Psoas muscle (tissue), 8 donors: ENCODE measurements around the gene SMIM3. TPM values are rescaled to one million over a fixed set of nuclear protein-coding genes. Genes with fewer than 3 reads are reported as not detected.

Source experiments
- ATAC-seq, 4 donors: fragments of 200-7000 bp; cut with Tn5 transposase; one replicate each; pipeline ENCODE4 v1.9.1; 2020; ENCODE audit warnings: moderate library complexity in 3 of 4, mild to moderate bottlenecking in 2 of 4
- DNase-seq, 2 donors: peaks; one replicate each; pipeline ENCODE4 v3.0.0-alpha.2; 2020
- H3K27ac ChIP-seq: fragments of 200-600 bp; one replicate; pipeline ENCODE4 v1.8.0; 2022
- H3K27me3 ChIP-seq, 3 donors: fragments of 200-600 bp in 1 of 3; one replicate each; pipeline versions ENCODE4 v1.6.1 to v1.8.0; 2013 to 2022; ENCODE audit warnings: low read length in 2 of 3, mild to moderate bottlenecking in 2 of 3, moderate library complexity in 1 of 3; ENCODE audit not compliant: insufficient read depth in 3 of 3
- H3K36me3 ChIP-seq, 2 donors: fragments of 200-600 bp in 1 of 2; one replicate each; pipeline versions ENCODE4 v1.6.1 to v1.8.0; 2013 to 2022; ENCODE audit warnings: low read depth in 1 of 2, mild to moderate bottlenecking in 1 of 2, moderate library complexity in 1 of 2; ENCODE audit not compliant: insufficient read depth in 1 of 2
- H3K4me1 ChIP-seq: fragments of 200-600 bp; one replicate; pipeline ENCODE4 v1.8.0; 2022
- H3K4me3 ChIP-seq: fragments of 200-600 bp; one replicate; pipeline ENCODE4 v1.8.0; 2022; ENCODE audit warnings: mild to moderate bottlenecking
- H3K9me3 ChIP-seq: fragments of 200-600 bp; one replicate; pipeline ENCODE4 v1.8.0; 2022
- WGBS, 3 donors: extraction: QIAGEN DNeasy Blood & Tissue Kit; methylation state at CpG; one replicate each; pipeline versions ENCODE4 v1.1.6 to v1.1.7; 2013; 5-methylcytosine and 5-hydroxymethylcytosine counted together
- intact Hi-C, 2 donors: fragments of 100-400 bp; cut with DNase I; formaldehyde crosslinking; loops; one replicate each; pipeline versions ENCODE4 v1.11.0 to v1.14.2; 2022
- polyA plus RNA-seq, 3 donors: library from polyadenylated mRNA; stranded (reverse); fragments of 200-250 nt; gene quantifications; one replicate each; pipeline ENCODE4 v1.2.3, GENCODE V29; 2013
- total RNA-seq, 4 donors: library from RNA; stranded (reverse); fragmentation: NEBNext Ultra II Directional in 2 of 4; extraction: Animal tissue kit (Norgen Biotek cat#: 25700) in 2 of 4; gene quantifications; one replicate each; pipeline versions ENCODE4 v1.2.1 to v1.2.4, GENCODE V29; 2021 to 2023
- TF ChIP-seq, protein P1 (sequence below): fragments of 200-600 bp; IDR thresholded peaks from one replicate; pipeline ENCODE4 v1.8.0; 2022; ENCODE audit warnings: antibody characterized with exemption
- donor health status: healthy with polysubstance abuse.
- donor health status: DM: no; HTN: no; CAD: no; lungs with moderate emphysema.
- donor health status: Bipolar disorder and iron deficiency.
- donor health status: healthy.
- donor health status: DM: yes; HTN: yes; CAD: no.
- donor health status: DM: no; HTN: no; CAD: no.
- donor health status: DM: no; HTN: no; CAD: no.
- donor health status: DM: yes; HTN: yes; CAD: no.

The SMIM3 gene
- total and polyA plus RNA-seq, 7 donors, result 6.4 to 25.5 (median 7.0) TPM

- TF ChIP-seq, protein P1, sequence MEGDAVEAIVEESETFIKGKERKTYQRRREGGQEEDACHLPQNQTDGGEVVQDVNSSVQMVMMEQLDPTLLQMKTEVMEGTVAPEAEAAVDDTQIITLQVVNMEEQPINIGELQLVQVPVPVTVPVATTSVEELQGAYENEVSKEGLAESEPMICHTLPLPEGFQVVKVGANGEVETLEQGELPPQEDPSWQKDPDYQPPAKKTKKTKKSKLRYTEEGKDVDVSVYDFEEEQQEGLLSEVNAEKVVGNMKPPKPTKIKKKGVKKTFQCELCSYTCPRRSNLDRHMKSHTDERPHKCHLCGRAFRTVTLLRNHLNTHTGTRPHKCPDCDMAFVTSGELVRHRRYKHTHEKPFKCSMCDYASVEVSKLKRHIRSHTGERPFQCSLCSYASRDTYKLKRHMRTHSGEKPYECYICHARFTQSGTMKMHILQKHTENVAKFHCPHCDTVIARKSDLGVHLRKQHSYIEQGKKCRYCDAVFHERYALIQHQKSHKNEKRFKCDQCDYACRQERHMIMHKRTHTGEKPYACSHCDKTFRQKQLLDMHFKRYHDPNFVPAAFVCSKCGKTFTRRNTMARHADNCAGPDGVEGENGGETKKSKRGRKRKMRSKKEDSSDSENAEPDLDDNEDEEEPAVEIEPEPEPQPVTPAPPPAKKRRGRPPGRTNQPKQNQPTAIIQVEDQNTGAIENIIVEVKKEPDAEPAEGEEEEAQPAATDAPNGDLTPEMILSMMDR, result no peak
- intact Hi-C loops, result no loop called here
- H3K36me3 ChIP-seq, result no peaks in the 10 kb centered on the region
- no peaks in the 10 kb centered on the region for H3K9me3 ChIP-seq
- 69 to 94% (median 92%) methylated on average over 1 of the region's 1 CpG for WGBS, 3 donors
- H3K4me3 ChIP-seq, result no peak overlapping the region
- no peak overlapping the region for H3K27ac ChIP-seq
- peaks cover 13% of the 10 kb centered on the region for H3K4me1 ChIP-seq
- DNase-seq, result no peak
- H3K27me3 ChIP-seq, result no peaks in the 10 kb centered on the region
- ATAC-seq, result no peak
Observed at GRCh38 chr5:150786876-150787275, 8.3 kb downstream of the SMIM3 start.

- WGBS, 3 donors, result 46 to 50% (median 49%) methylated on average over 1 of the region's 1 CpG
- H3K36me3 ChIP-seq, result no peaks in the 10 kb centered on the region
- TF ChIP-seq, protein P1, result no peak
- H3K27me3 ChIP-seq, result no peaks in the 10 kb centered on the region
- no peak overlapping the region for H3K27ac ChIP-seq
- peaks cover 9% of the 10 kb centered on the region for H3K4me1 ChIP-seq
- ATAC-seq (no peak), DNase-seq (no peak)
- intact Hi-C loops, result no loop called here
- no peaks in the 10 kb centered on the region for H3K9me3 ChIP-seq
- H3K4me3 ChIP-seq, result no peak overlapping the region
Observed at GRCh38 chr5:150787656-150788055, 9.1 kb downstream of the SMIM3 start.

GRCh38 chr5:150788977-150789376 lies 10.4 kb downstream of the SMIM3 start:
- TF ChIP-seq, protein P1, result no peak
- no peak overlapping the region for H3K4me3 ChIP-seq
- no peak for DNase-seq
- no peaks in the 10 kb centered on the region for H3K27me3 ChIP-seq
- ATAC-seq, result no peak
- H3K4me1 ChIP-seq, result peaks cover 3% of the 10 kb centered on the region
- H3K36me3 ChIP-seq, result no peaks in the 10 kb centered on the region
- intact Hi-C loops, result no loop called here
- H3K9me3 ChIP-seq, result no peaks in the 10 kb centered on the region
- H3K27ac ChIP-seq, result no peak overlapping the region

DNA sequence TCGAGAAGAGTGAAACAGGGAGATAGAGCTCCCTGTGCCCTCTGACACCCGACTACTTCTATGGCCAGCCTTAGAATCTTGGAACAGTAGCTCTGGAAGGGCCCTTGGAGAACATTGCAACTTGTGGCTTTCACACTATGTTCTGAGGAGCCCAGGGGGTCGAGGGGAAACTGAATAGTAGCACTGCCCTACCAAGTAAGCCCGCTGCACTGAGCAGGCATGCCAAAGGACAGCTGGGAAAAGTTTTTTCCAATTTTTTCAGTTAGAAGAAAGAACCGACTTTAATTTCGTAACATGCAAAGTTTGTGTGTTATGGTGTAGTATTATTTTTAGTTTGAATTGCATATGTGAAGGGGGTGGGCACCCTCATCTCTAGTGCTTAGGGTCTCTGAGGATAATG lies 10.9 kb downstream of the SMIM3 start:
- Histone ChIP-seq H3K27ac (peak overlapping the region; percentile 51), H3K4me3 (no peak overlapping the region), H3K36me3 (no peaks in the 10 kb centered on the region), H3K4me1 (peaks cover 3% of the 10 kb centered on the region), H3K27me3 (no peaks in the 10 kb centered on the region), H3K9me3 (no peaks in the 10 kb centered on the region)
- intact Hi-C loops, result no loop called here
- ATAC-seq, result no peak
- TF ChIP-seq, protein P1, result no peak
- 57 to 74% (median 64%) methylated on average over 6 of the region's 6 CpGs for WGBS, 3 donors
- DNase-seq, result no peak

DNA sequence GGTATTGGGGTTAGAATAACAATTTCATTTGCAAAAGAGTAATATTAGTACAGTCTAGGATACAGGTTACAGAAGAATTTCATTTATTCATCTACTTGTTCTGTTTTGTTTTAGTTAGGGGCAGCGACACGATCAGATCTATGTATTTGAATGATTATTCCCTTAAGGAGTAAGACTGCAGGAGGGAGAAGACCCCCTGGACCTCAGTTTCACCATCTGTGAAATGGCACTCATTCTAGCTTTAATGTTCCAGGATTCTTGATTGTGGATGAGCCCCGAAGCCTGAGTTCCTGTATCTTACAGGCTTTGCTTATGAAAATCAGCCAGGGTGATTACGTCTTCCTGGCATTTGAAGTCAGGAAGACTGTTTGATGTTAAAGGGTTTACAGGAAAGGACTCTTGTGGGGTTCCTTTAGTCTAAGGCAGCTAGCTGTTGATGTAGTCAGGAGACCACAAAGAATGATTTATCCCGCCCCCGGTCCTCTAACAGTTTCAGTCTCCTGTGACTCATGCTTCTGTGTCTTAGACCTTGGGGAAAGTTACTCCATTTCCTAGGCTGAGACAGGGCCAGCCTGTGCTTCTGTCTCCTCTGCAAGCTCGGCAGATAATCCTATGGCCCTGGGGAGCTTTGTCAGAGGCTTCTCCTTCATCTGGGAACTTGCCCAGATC lies 11.5 kb downstream of the SMIM3 start:
- TF ChIP-seq, protein P1, result no peak
- Histone ChIP-seq H3K4me1 (peaks cover 3% of the 10 kb centered on the region), H3K4me3 (no peak overlapping the region), H3K27me3 (no peaks in the 10 kb centered on the region), H3K9me3 (no peaks in the 10 kb centered on the region), H3K27ac (peak overlapping the region; percentile 51), H3K36me3 (no peaks in the 10 kb centered on the region)
- 56 to 59% (median 56%) methylated on average over 7 of the region's 7 CpGs for WGBS, 3 donors
- ATAC-seq (peak; percentile 43 to 87 (median 69)), DNase-seq (peak; percentile 38 to 53)
- intact Hi-C loops, result no loop called here
